H1 (cell line): Measurements from ENCODE around the gene JMJD7. TPM values are rescaled to one million over a fixed set of nuclear protein-coding genes. Genes with fewer than 3 reads are reported as not detected.

ENCODE experiments used
- CTCF ChIA-PET: fragments of 300-600 bp; sonication (Branson Sonifier 250); formaldehyde crosslinking; loops from one replicate; lab custom pipeline; 2021; ENCODE audit not compliant: partially characterized antibody; lab: Charles Lee
- POLR2A ChIA-PET: fragments of 300-600 bp; sonication (Branson Sonifier 250); formaldehyde crosslinking; loops from one replicate; lab custom pipeline; 2021; ENCODE audit warnings: inconsistent platforms; ENCODE audit not compliant: partially characterized antibody; lab: Charles Lee
- DNase-seq, 2 experiments: peaks; one replicate each; pipeline versions ENCODE4 v3.0.0 to v3.0.0-alpha.2; 2010 to 2022; ENCODE audit warnings: low spot score in 2 of 2, low read depth in 1 of 2, mixed read lengths in 1 of 2
- FAIRE-seq: peaks from 2 replicates; lab custom pipeline; 2011; peaks lifted over from hg19 to GRCh38; lab: Jason Lieb, UNC
- H2AFZ ChIP-seq: 2 replicates; pipeline ENCODE4 v1.8.1; 2012; ENCODE audit warnings: low read length, inconsistent platforms
- H2AK5ac ChIP-seq: 2 replicates; pipeline ENCODE4 v1.6.1; 2013; ENCODE audit warnings: low read depth, low read length
- H2BK120ac ChIP-seq: replicated peaks from 2 replicates; pipeline ENCODE3; 2013; ENCODE audit warnings: low read depth, low read length, inconsistent platforms
- H2BK12ac ChIP-seq: 2 replicates; pipeline ENCODE4 v1.6.1; 2013; ENCODE audit warnings: low read depth, low read length
- H2BK15ac ChIP-seq: 2 replicates; pipeline ENCODE4 v1.6.1; 2013; ENCODE audit warnings: low read length
- H2BK20ac ChIP-seq: 2 replicates; pipeline ENCODE4 v1.6.1; 2013; ENCODE audit warnings: low read length
- H2BK5ac ChIP-seq: 2 replicates; pipeline ENCODE4 v1.6.1; 2013; ENCODE audit warnings: low read depth, low read length
- H3K14ac ChIP-seq: 2 replicates; pipeline ENCODE4 v1.6.1; 2013; ENCODE audit warnings: inconsistent platforms; ENCODE audit not compliant: insufficient read length
- H3K18ac ChIP-seq: 2 replicates; pipeline ENCODE4 v1.6.1; 2013; ENCODE audit warnings: low read length; ENCODE audit errors: extremely low read depth
- H3K23ac ChIP-seq: 2 replicates; pipeline ENCODE4 v1.6.1; 2013; ENCODE audit warnings: inconsistent platforms; ENCODE audit not compliant: insufficient read length
- H3K23me2 ChIP-seq: 2 replicates; pipeline ENCODE4 v1.6.1; 2013; ENCODE audit warnings: low read depth, low read length
- H3K27ac ChIP-seq: 2 replicates; pipeline ENCODE4 v1.6.1; 2011; ENCODE audit warnings: low read depth, low read length, inconsistent platforms
- H3K27me3 ChIP-seq, 4 experiments: replicated peaks in 1 of 4; 1 replicate in 1 of 4; 2 replicates in 3 of 4; pipeline versions ENCODE4 v1.6.1 to v1.8.1; 2011 to 2013; ENCODE audit warnings: low read length in 3 of 4, mild to moderate bottlenecking in 3 of 4, inconsistent platforms in 2 of 4, mixed read lengths in 2 of 4, moderate library complexity in 1 of 4; ENCODE audit not compliant: control insufficient read depth in 3 of 4, insufficient read depth in 3 of 4; ENCODE audit errors: extremely low read depth in 1 of 4
- H3K36me3 ChIP-seq, 4 experiments: 2 replicates each; pipeline versions ENCODE4 v1.6.1 to v1.8.1; 2011 to 2013; ENCODE audit warnings: mild to moderate bottlenecking in 4 of 4, low read length in 3 of 4, moderate library complexity in 2 of 4, control low read depth in 1 of 4, inconsistent platforms in 1 of 4; ENCODE audit not compliant: insufficient read depth in 4 of 4, control insufficient read depth in 2 of 4
- H3K4ac ChIP-seq: replicated peaks from 2 replicates; pipeline ENCODE3; 2013; ENCODE audit warnings: low read length, low read depth, mixed read lengths, inconsistent platforms; ENCODE audit not compliant: insufficient read length
- H3K4me1 ChIP-seq, 4 experiments: replicated peaks in 1 of 4; 1 replicate in 1 of 4; 2 replicates in 3 of 4; pipeline versions ENCODE4 v1.6.1 to v1.8.1; 2011 to 2013; ENCODE audit warnings: low read length in 3 of 4, inconsistent platforms in 2 of 4, mixed read lengths in 1 of 4; ENCODE audit not compliant: insufficient read depth in 4 of 4, control insufficient read depth in 3 of 4
- H3K4me2 ChIP-seq, 2 experiments: 2 replicates each; pipeline versions ENCODE4 v1.6.1 to v1.8.1; 2011 to 2013; ENCODE audit warnings: low read depth in 2 of 2, low read length in 2 of 2, control low read depth in 1 of 2, inconsistent platforms in 1 of 2, mild to moderate bottlenecking in 1 of 2; ENCODE audit not compliant: insufficient read depth in 1 of 2
- H3K4me3 ChIP-seq, 4 experiments: fragments of 200-600, 300-600 bp in 1 of 4; sonication (generic), shearing (Covaris generic), sonication (Bioruptor Twin) in 1 of 4; 2 replicates each; pipeline versions ENCODE4 v1.5.1 to v1.8.1; 2011 to 2016; ENCODE audit warnings: low read length in 4 of 4, low read depth in 3 of 4, control low read depth in 2 of 4, inconsistent platforms in 2 of 4, mild to moderate bottlenecking in 2 of 4, mixed read lengths in 1 of 4, moderate library complexity in 1 of 4; ENCODE audit not compliant: insufficient read depth in 2 of 4; ENCODE audit errors: extremely low read depth in 1 of 4
- H3K56ac ChIP-seq: replicated peaks from 2 replicates; pipeline ENCODE3; 2013; ENCODE audit warnings: low read depth, mild to moderate bottlenecking, mixed read lengths, low read length, inconsistent platforms; ENCODE audit not compliant: insufficient read length
- H3K79me1 ChIP-seq: 2 replicates; pipeline ENCODE4 v1.6.1; 2013; ENCODE audit warnings: low read depth, low read length, control low read depth
- H3K79me2 ChIP-seq, 2 experiments: 2 replicates each; pipeline versions ENCODE4 v1.6.1 to v1.8.1; 2012 to 2013; ENCODE audit warnings: low read length in 2 of 2, mild to moderate bottlenecking in 2 of 2, inconsistent platforms in 1 of 2; ENCODE audit not compliant: insufficient read depth in 2 of 2, control insufficient read depth in 1 of 2
- H3K9ac ChIP-seq, 4 experiments: replicated peaks in 1 of 4; 1 replicate in 1 of 4; 2 replicates in 3 of 4; pipeline versions ENCODE4 v1.6.1 to v1.8.1; 2011 to 2013; ENCODE audit warnings: low read depth in 3 of 4, low read length in 3 of 4, control low read depth in 2 of 4, mild to moderate bottlenecking in 2 of 4, moderate library complexity in 2 of 4, inconsistent platforms in 1 of 4; ENCODE audit errors: extremely low read depth in 1 of 4
- H3K9me3 ChIP-seq, 2 experiments: 2 replicates each; pipeline versions ENCODE4 v1.6.1 to v1.8.1; 2012 to 2013; ENCODE audit warnings: mild to moderate bottlenecking in 2 of 2, moderate library complexity in 2 of 2, control low read depth in 1 of 2, inconsistent platforms in 1 of 2, low read depth in 1 of 2, low read length in 1 of 2, mixed read lengths in 1 of 2; ENCODE audit not compliant: insufficient read depth in 2 of 2
- H4K20me1 ChIP-seq, 2 experiments: replicated peaks in 1 of 2; 2 replicates each; pipeline versions ENCODE3 to v1.8.1; 2011 to 2013; ENCODE audit warnings: inconsistent platforms in 2 of 2, low read length in 2 of 2, mild to moderate bottlenecking in 1 of 2; ENCODE audit not compliant: insufficient read depth in 2 of 2, control insufficient read depth in 1 of 2
- H4K5ac ChIP-seq: 2 replicates; pipeline ENCODE4 v1.6.1; 2013; ENCODE audit warnings: low read length, low read depth, mixed read lengths, inconsistent platforms; ENCODE audit not compliant: insufficient read length
- H4K8ac ChIP-seq: 2 replicates; pipeline ENCODE4 v1.8.0; 2013; ENCODE audit warnings: mild to moderate bottlenecking, moderate library complexity, low read length, inconsistent platforms; ENCODE audit not compliant: insufficient read depth; ENCODE audit errors: extremely low read depth
- H4K91ac ChIP-seq: replicated peaks from 2 replicates; pipeline ENCODE3; 2013; ENCODE audit warnings: low read length, mixed read lengths, inconsistent platforms; ENCODE audit not compliant: insufficient read length
- ATF2 ChIP-seq: IDR thresholded peaks from 2 replicates; pipeline ENCODE4 v1.6.1; 2012; ENCODE audit warnings: low read length, inconsistent platforms
- CTBP2 ChIP-seq: IDR thresholded peaks from 2 replicates; pipeline ENCODE4 v1.7.0; 2011; ENCODE audit warnings: borderline replicate concordance, mild to moderate bottlenecking, moderate library complexity, mixed read lengths, low read length; ENCODE audit not compliant: insufficient read depth, insufficient read length
- EZH2 ChIP-seq: fragments of 200-600 bp; sonication (generic); IDR thresholded peaks from 2 replicates; pipeline ENCODE4 v1.7.1; 2012; ENCODE audit warnings: low read depth, mild to moderate bottlenecking, moderate library complexity, low read length, inconsistent platforms; ENCODE audit not compliant: severe bottlenecking
- FOSL1 ChIP-seq: IDR thresholded peaks from 2 replicates; pipeline ENCODE4 v1.6.1; 2011; ENCODE audit warnings: mild to moderate bottlenecking, low read depth, low read length, moderate library complexity; ENCODE audit not compliant: insufficient read depth
- GTF2F1 ChIP-seq: IDR thresholded peaks from 2 replicates; pipeline ENCODE4 v1.6.1; 2012; ENCODE audit warnings: low read depth, low read length, improper control_type of control experiment, borderline replicate concordance
- SP2 ChIP-seq: IDR thresholded peaks from 2 replicates; pipeline ENCODE4 v1.6.1; 2012; ENCODE audit warnings: mild to moderate bottlenecking, low read length, inconsistent platforms
- WGBS, 2 experiments: shearing (Covaris generic) in 1 of 2; methylation state at CpG; one replicate each; pipeline versions ENCODE4 v1.1.6 to v1.1.7; 2013 to 2015; ENCODE audit warnings: low lambda C conversion rate in 2 of 2, mixed read lengths in 2 of 2, inconsistent platforms in 1 of 2, low coverage in 1 of 2, missing lambda C conversion rate in 1 of 2; ENCODE audit not compliant: insufficient replicate concordance in 2 of 2, insufficient coverage in 1 of 2, insufficient read length in 1 of 2; ENCODE audit errors: extremely low coverage in 1 of 2, missing lambda C conversion rate in 1 of 2; 5-methylcytosine and 5-hydroxymethylcytosine counted together
- polyA plus RNA-seq, 7 experiments: library from polyadenylated mRNA; depleted of rRNA in 3 of 7; stranded (reverse) in 5 of 7; unstranded in 2 of 7; fragments of >200 nt in 5 of 7; fragments of 200-250 nt in 2 of 7; gene quantifications; 1 replicate in 5 of 7; 2 replicates in 1 of 7; 4 replicates in 1 of 7; pipeline versions ENCODE4 v1.2.1 to v1.2.3, GENCODE V29; 2011 to 2013; ENCODE audit warnings: missing spikeins in 2 of 7, mixed read lengths in 2 of 7
- total RNA-seq: library from RNA; stranded (reverse); fragmentation: NEBNext Ultra II Directional; extraction: Animal tissue kit (Norgen Biotek cat#: 25700); gene quantifications from 2 replicates; pipeline ENCODE4 v1.2.1, GENCODE V29; 2021

Gene JMJD7
- total and polyA plus RNA-seq, 2 of the 8 experiments (the other 6 are each of a cell fraction or from before 2014, with no cell fraction given): 15.0 to 20.0 TPM

GRCh38 chr15:41886741-41887140 is 58.8 kb downstream of the JMJD7 start:
- no peaks in the 10 kb centered on the region for H3K9me3 ChIP-seq
- FAIRE-seq (no peak), DNase-seq (no peak)
- H2BK120ac ChIP-seq: no peak overlapping the region
- no peak overlapping the region for H3K18ac ChIP-seq
- no peak overlapping the region for H3K56ac ChIP-seq
- H3K79me1 ChIP-seq: no peaks in the 10 kb centered on the region
- H2BK20ac ChIP-seq: no peak overlapping the region
- no peak overlapping the region for H3K4ac ChIP-seq
- H3K23me2 ChIP-seq: peaks cover 4% of the 10 kb centered on the region; the same call in 1 of the 2 replicates
- TF ChIP-seq EZH2 (no peak), ATF2 (no peak), GTF2F1 (no peak), CTBP2 (no peak), SP2 (no peak), FOSL1 (no peak)
- no peak overlapping the region for H2AFZ ChIP-seq
- H3K14ac ChIP-seq: no peak overlapping the region
- H3K4me3 ChIP-seq: no peak overlapping the region
- H2BK12ac ChIP-seq: no peak overlapping the region
- H2AK5ac ChIP-seq: no peak overlapping the region
- H4K91ac ChIP-seq: no peak overlapping the region
- no peaks in the 10 kb centered on the region for H3K79me2 ChIP-seq
- H4K20me1 ChIP-seq: no peaks in the 10 kb centered on the region
- no peak overlapping the region for H4K8ac ChIP-seq
- no peak overlapping the region for H3K23ac ChIP-seq
- no peak overlapping the region for H3K27ac ChIP-seq
- H2BK15ac ChIP-seq: no peak overlapping the region
- H2BK5ac ChIP-seq: no peak overlapping the region
- ChIA-PET POLR2A (interaction anchor here (0.6 to 1.4 kb wide), 3 partner anchors 12 to 35 kb away, joined by 3 read pairs; no protein-coding TSS in a partner anchor), CTCF (interaction anchor here (0.9 to 3.0 kb wide), 6 partner anchors 9 to 26 kb away, joined by 3 to 8 read pairs (median 4); no protein-coding TSS in a partner anchor)
- peaks cover 9 to 18% (median 16%) of the 10 kb centered on the region in 4 experiments for H3K27me3 ChIP-seq
- no peaks in the 10 kb centered on the region for H3K36me3 ChIP-seq
- no peak overlapping the region for H4K5ac ChIP-seq
- WGBS, 2 experiments: 96% methylated on average over 7 of the region's 7 CpGs; no CpG with 5 or more reads in 1 of the 2 experiments
- H3K4me2 ChIP-seq: no peak overlapping the region
- H3K4me1 ChIP-seq: peaks cover 0 to 6% (median 2%) of the 10 kb centered on the region in 4 experiments; a peak in 5 of 7 replicates
- no peak overlapping the region for H3K9ac ChIP-seq
